Thoracic aorta (tissue), 2 donors: ENCODE results near the gene ZNF827. TPM values are rescaled to one million over a fixed set of nuclear protein-coding genes. Genes with fewer than 3 reads are reported as not detected.

Experiments used
- ATAC-seq: fragments of 150-250 bp; one replicate; pipeline ENCODE4 v1.8.0; 2017; ENCODE audit warnings: low read depth; ENCODE audit not compliant: insufficient number of reproducible peaks, low FRiP score
- DNase-seq: peaks from one replicate; pipeline ENCODE4 v3.0.0-alpha.2; 2020; ENCODE audit warnings: low spot score
- H3K27ac ChIP-seq, 2 donors: fragments of 200-600 bp; sonication (generic); 1 replicate in 1 of 2; 2 replicates in 1 of 2; pipeline ENCODE4 v1.5.1; 2016; ENCODE audit warnings: mild to moderate bottlenecking in 2 of 2, moderate library complexity in 2 of 2
- H3K27me3 ChIP-seq: fragments of 200-600 bp; sonication (generic); replicated peaks from 2 replicates; pipeline ENCODE4 v1.6.0; 2016; ENCODE audit warnings: mild to moderate bottlenecking; ENCODE audit not compliant: insufficient read depth
- H3K36me3 ChIP-seq: fragments of 200-600 bp; sonication (generic); one replicate; pipeline ENCODE4 v1.5.1; 2016
- H3K4me1 ChIP-seq, 2 donors: fragments of 200-600 bp; sonication (generic); 1 replicate in 1 of 2; 2 replicates in 1 of 2; pipeline versions ENCODE4 v1.5.1 to v1.6.0; 2016; ENCODE audit warnings: low read depth in 2 of 2, mild to moderate bottlenecking in 1 of 2; ENCODE audit not compliant: control insufficient read depth in 1 of 2
- H3K4me3 ChIP-seq: fragments of 200-600 bp; sonication (generic); 2 replicates; pipeline ENCODE4 v1.5.1; 2016; ENCODE audit warnings: mild to moderate bottlenecking
- H3K9me3 ChIP-seq: fragments of 200-600 bp; sonication (generic); 2 replicates; pipeline ENCODE4 v1.5.1; 2016
- total RNA-seq, 2 donors: library from RNA; depleted of rRNA; stranded (reverse); fragments of >200 nt; gene quantifications; one replicate each; pipeline versions ENCODE4 v1.1.0 to v1.2.3, GENCODE V29; 2016
- TF ChIP-seq, protein P1 (sequence below): fragments of 200-600 bp; sonication (generic); IDR thresholded peaks from one replicate; pipeline ENCODE4 v1.5.1; 2019; ENCODE audit warnings: antibody characterized with exemption

Gene ZNF827
- total RNA-seq, 2 donors from 2014 or later, result 20.2 to 41.4 TPM

DNA sequence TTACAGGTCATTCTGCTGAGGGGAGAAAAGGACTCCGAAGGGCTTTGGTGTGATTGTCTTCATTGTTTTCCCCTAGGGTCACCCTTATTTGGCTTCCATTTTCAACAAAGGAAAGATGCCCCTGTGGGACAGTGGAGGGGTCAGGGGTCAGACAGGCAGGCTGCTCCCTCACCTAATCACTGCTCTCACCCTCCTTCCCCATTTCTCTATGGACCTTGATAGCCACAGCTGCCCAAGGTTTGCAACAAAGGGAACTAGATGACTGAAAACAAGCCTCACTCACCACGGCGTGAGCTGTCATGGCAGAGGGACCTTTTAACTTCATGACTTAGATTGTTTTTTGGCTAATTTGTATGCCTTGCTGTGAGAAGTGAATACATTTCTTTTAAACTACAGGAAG is 218.0 kb downstream of the ZNF827 start:
- Histone ChIP-seq H3K9me3 (no peaks in the 10 kb centered on the region), H3K4me1 (no peaks in the 10 kb centered on the region), H3K27ac (no peak overlapping the region), H3K27me3 (no peaks in the 10 kb centered on the region), H3K4me3 (no peak overlapping the region), H3K36me3 (no peaks in the 10 kb centered on the region)
- no peak for DNase-seq
- TF ChIP-seq, protein P1, sequence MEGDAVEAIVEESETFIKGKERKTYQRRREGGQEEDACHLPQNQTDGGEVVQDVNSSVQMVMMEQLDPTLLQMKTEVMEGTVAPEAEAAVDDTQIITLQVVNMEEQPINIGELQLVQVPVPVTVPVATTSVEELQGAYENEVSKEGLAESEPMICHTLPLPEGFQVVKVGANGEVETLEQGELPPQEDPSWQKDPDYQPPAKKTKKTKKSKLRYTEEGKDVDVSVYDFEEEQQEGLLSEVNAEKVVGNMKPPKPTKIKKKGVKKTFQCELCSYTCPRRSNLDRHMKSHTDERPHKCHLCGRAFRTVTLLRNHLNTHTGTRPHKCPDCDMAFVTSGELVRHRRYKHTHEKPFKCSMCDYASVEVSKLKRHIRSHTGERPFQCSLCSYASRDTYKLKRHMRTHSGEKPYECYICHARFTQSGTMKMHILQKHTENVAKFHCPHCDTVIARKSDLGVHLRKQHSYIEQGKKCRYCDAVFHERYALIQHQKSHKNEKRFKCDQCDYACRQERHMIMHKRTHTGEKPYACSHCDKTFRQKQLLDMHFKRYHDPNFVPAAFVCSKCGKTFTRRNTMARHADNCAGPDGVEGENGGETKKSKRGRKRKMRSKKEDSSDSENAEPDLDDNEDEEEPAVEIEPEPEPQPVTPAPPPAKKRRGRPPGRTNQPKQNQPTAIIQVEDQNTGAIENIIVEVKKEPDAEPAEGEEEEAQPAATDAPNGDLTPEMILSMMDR, result no peak
- no peak for ATAC-seq

DNA sequence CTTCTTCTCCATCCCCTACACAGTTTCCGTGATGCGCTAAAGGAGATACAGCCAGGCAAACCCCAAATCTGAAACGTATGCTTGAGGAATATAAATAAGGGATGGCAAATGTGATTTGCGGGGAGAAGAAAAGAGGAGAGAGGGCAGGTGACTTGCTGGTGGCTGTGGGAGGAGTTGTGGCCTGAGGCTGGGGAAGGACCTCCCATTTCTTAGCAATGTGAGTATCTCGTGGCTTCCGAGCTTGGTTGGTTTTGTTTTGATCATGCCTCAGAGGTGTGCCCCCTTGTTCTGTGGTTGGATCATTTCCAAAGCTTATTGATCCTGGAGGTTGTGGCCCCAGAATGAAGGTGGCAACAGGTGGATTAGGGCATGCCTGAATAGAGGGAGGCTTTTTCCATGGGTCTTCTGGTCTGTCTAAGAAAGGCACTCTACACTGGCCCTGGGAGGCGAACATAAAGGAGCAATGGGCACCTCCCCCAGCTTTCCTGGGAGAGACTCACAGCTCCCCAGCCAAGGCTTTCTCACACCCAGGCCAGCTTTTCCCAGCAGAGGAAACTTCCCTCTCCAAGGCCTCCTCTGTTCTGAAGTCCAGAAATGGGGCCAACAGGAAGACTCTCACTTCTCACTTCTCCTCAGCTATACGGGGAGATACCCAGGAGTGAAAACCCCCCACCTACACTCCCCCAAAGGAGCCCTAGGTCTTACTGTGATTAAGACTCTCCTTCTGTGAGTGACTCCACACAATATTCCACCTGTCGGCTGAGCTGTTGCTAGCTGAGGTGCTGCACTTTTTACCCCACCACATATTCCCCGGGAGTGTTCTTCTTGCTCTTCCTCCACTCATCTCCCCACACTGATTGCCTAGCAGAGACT is 218.6 kb downstream of the ZNF827 start:
- no peak overlapping the region for H3K4me3 ChIP-seq
- H3K27me3 ChIP-seq, result no peaks in the 10 kb centered on the region
- ATAC-seq (no peak), DNase-seq (no peak)
- no peaks in the 10 kb centered on the region for H3K4me1 ChIP-seq
- H3K36me3 ChIP-seq, result no peaks in the 10 kb centered on the region
- H3K9me3 ChIP-seq, result no peaks in the 10 kb centered on the region
- no peak overlapping the region for H3K27ac ChIP-seq
- TF ChIP-seq, protein P1, result no peak

DNA sequence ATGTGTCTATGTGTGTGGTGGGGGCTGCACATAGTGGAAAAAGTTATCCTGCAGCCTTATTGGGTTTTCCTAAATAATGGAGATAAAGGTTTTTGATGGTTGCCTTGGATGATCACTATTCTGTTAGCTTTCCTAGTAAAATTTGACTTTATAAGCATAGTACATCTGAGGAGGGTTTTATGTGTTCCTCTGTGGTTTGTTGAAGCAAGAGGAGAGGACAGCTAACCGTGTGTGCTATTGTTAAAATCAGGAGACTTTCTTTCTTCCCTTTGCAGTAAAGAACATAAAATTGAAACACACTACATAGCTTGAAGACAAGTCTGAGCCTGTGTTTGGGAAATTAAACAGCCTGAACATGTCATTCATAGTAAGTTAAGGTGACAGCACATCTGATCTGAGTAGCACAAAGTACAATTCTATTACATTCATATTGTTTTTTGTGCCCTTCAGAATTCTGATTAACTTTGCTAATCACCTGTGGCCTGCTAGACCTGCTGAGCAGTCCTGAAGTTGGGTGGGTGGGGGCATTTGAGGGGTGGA is 221.9 kb downstream of the ZNF827 start:
- peaks cover 5% of the 10 kb centered on the region for H3K9me3 ChIP-seq
- H3K4me3 ChIP-seq, result no peak overlapping the region
- no peak for DNase-seq
- no peak for ATAC-seq
- H3K4me1 ChIP-seq, result no peaks in the 10 kb centered on the region
- H3K27ac ChIP-seq, result no peak overlapping the region
- no peaks in the 10 kb centered on the region for H3K36me3 ChIP-seq
- TF ChIP-seq, protein P1, result no peak
- no peaks in the 10 kb centered on the region for H3K27me3 ChIP-seq

DNA sequence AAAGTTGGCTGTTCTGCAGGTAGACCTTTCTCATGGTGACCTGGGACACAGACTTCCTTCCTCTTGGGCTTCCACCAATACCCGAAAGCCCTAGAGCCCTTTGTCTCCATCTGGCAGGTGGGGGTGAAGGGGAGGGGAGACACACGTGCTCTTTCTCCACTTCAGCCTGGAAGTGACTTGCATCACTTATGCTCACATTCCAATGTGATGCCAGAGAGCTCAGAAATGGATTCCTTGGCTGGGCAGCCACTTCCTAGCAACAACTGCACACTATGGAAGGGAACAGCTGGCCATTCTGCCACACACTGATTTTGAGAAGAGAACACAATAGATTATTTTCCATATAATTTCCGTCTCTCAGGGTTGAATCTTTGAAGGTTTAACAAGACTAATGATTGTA is 222.4 kb downstream of the ZNF827 start:
- H3K4me3 ChIP-seq, result no peak overlapping the region
- no peak for DNase-seq
- no peaks in the 10 kb centered on the region for H3K27me3 ChIP-seq
- no peak for ATAC-seq
- H3K36me3 ChIP-seq, result no peaks in the 10 kb centered on the region
- no peaks in the 10 kb centered on the region for H3K4me1 ChIP-seq
- TF ChIP-seq, protein P1, result no peak
- no peak overlapping the region for H3K27ac ChIP-seq
- peaks cover 8% of the 10 kb centered on the region for H3K9me3 ChIP-seq

DNA sequence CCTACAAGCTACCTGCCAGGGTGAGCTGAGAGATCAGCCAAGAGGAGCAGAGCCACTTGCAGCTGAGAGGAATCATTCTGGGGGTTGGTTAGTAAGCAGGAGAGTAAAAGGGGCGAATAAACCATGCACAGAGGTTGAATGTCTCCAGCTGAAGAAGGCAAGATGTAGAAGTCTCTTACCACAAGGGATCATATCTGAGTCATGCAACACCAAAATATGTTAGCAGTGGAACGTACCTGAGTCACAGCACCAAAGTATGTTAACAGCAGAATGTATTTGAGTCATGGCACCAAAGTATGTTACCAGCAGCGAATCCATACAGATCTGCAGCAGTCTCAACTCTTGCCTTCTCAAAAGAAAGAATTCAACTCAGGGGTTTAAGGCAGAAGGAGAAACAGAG is 228.8 kb downstream of the ZNF827 start:
- Histone ChIP-seq H3K4me1 (no peaks in the 10 kb centered on the region), H3K36me3 (no peaks in the 10 kb centered on the region), H3K4me3 (no peak overlapping the region), H3K27me3 (no peaks in the 10 kb centered on the region), H3K27ac (no peak overlapping the region), H3K9me3 (peaks cover 11% of the 10 kb centered on the region)
- no peak for ATAC-seq
- TF ChIP-seq, protein P1, result no peak
- no peak for DNase-seq
